ENCODE measurements around the gene NUDT3. TPM values are rescaled to one million over a fixed set of nuclear protein-coding genes. Genes with fewer than 3 reads are reported as not detected.

NUDT3 gene
- total and polyA plus RNA-seq, 9 of the 15 experiments (the other 6 are each of a cell fraction or from before 2014, with no cell fraction given) = 5.4 to 81.2 (median 56.4) TPM

DNA sequence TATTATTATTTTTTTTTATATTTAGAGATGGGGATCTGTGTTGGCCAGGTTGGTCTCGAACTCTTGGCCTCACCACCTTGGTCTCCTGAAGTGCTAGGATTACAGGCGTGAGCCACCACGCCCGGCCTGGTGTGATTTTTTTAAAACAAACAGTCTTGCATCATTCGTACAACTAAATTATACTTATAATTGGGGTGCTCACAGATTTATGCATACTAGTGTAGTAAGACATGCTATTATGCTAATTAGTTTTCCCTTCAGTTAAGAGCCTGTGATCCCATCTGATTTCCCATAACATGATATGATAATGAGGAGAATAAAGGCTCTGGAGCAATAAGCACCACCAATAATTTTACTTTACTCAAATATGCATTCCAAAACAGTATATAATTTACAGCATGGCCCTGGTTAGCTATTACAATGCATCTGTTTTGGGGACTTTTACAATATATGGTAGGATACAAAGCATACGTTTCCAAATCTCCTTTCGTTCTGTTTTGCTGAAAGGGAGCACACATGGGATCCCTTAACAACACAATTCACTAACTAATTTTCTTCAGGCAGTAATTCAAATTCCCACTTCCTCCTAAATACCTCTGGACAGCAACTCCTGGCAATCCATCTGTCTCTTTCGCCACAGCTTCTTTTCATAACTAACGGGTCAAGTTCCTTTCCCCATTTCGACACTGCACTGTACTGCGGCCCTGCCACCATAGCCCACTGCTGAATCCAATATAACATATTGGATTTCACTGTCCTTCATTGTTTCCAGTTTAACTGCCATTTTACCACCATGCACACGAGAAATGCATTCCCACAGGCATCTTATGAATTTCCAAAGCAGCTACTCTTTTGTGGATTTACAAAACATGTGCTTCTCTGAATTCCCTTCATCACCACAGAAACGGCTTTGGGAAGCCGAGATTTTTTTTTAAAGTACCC lies 1.7 kb downstream of the NUDT3 start (continued):
- TF ChIP-seq, protein P1, sequence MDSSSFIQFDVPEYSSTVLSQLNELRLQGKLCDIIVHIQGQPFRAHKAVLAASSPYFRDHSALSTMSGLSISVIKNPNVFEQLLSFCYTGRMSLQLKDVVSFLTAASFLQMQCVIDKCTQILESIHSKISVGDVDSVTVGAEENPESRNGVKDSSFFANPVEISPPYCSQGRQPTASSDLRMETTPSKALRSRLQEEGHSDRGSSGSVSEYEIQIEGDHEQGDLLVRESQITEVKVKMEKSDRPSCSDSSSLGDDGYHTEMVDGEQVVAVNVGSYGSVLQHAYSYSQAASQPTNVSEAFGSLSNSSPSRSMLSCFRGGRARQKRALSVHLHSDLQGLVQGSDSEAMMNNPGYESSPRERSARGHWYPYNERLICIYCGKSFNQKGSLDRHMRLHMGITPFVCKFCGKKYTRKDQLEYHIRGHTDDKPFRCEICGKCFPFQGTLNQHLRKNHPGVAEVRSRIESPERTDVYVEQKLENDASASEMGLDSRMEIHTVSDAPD (CRISPR knock-in tag; IDR thresholded peaks at IDR 0.05) = 0 out of 2 replicates have a peak, but pooled peaks have one; percentile 30
- TF ChIP-seq TAF9B (IDR thresholded peaks at IDR 0.05; ENCODE audit: partially characterized antibody) = no peak
- TF ChIP-seq ZNF24 (IDR thresholded peaks at IDR 0.05) = no peak
- no peak for TF ChIP-seq NFXL1 (CRISPR knock-in tag; IDR thresholded peaks at IDR 0.05)
- TF ChIP-seq POLR2AphosphoS5 (IDR thresholded peaks at IDR 0.05; ENCODE audit: control insufficient read depth, insufficient read depth, low read depth, low read length) = no peak
- TF ChIP-seq, protein P2, sequence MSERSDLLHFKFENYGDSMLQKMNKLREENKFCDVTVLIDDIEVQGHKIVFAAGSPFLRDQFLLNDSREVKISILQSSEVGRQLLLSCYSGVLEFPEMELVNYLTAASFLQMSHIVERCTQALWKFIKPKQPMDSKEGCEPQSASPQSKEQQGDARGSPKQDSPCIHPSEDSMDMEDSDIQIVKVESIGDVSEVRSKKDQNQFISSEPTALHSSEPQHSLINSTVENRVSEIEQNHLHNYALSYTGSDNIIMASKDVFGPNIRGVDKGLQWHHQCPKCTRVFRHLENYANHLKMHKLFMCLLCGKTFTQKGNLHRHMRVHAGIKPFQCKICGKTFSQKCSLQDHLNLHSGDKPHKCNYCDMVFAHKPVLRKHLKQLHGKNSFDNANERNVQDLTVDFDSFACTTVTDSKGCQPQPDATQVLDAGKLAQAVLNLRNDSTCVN (CRISPR knock-in tag; IDR thresholded peaks at IDR 0.05) = no peak
- 0 out of 4 replicates have a peak, but pooled peaks of 1 of the 2 experiments have one; percentile 20 for TF ChIP-seq MAZ (CRISPR knock-in tag; conservative IDR thresholded peaks at IDR 0.05 in 1 of 2, IDR thresholded peaks at IDR 0.05 in 1 of 2)
- TF ChIP-seq KDM2B (CRISPR knock-in tag; IDR thresholded peaks at IDR 0.05) = no peak
- TF ChIP-seq NR2F6 (CRISPR knock-in tag; IDR thresholded peaks at IDR 0.05) = no peak
- TF ChIP-seq, protein P3, sequence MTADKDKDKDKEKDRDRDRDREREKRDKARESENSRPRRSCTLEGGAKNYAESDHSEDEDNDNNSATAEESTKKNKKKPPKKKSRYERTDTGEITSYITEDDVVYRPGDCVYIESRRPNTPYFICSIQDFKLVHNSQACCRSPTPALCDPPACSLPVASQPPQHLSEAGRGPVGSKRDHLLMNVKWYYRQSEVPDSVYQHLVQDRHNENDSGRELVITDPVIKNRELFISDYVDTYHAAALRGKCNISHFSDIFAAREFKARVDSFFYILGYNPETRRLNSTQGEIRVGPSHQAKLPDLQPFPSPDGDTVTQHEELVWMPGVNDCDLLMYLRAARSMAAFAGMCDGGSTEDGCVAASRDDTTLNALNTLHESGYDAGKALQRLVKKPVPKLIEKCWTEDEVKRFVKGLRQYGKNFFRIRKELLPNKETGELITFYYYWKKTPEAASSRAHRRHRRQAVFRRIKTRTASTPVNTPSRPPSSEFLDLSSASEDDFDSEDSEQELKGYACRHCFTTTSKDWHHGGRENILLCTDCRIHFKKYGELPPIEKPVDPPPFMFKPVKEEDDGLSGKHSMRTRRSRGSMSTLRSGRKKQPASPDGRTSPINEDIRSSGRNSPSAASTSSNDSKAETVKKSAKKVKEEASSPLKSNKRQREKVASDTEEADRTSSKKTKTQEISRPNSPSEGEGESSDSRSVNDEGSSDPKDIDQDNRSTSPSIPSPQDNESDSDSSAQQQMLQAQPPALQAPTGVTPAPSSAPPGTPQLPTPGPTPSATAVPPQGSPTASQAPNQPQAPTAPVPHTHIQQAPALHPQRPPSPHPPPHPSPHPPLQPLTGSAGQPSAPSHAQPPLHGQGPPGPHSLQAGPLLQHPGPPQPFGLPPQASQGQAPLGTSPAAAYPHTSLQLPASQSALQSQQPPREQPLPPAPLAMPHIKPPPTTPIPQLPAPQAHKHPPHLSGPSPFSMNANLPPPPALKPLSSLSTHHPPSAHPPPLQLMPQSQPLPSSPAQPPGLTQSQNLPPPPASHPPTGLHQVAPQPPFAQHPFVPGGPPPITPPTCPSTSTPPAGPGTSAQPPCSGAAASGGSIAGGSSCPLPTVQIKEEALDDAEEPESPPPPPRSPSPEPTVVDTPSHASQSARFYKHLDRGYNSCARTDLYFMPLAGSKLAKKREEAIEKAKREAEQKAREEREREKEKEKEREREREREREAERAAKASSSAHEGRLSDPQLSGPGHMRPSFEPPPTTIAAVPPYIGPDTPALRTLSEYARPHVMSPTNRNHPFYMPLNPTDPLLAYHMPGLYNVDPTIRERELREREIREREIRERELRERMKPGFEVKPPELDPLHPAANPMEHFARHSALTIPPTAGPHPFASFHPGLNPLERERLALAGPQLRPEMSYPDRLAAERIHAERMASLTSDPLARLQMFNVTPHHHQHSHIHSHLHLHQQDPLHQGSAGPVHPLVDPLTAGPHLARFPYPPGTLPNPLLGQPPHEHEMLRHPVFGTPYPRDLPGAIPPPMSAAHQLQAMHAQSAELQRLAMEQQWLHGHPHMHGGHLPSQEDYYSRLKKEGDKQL (CRISPR knock-in tag; IDR thresholded peaks at IDR 0.05; ENCODE audit: borderline replicate concordance) = no peak
- TF ChIP-seq E2F3 (CRISPR knock-in tag; IDR thresholded peaks at IDR 0.05) = no peak
- TF ChIP-seq PML (IDR thresholded peaks at IDR 0.05; ENCODE audit: low read length) = no peak
- no peak for TF ChIP-seq STAT5A (IDR thresholded peaks at IDR 0.05; ENCODE audit: borderline replicate concordance, low read length)
- TF ChIP-seq LARP7 (IDR thresholded peaks at IDR 0.05) = no peak
- peak; percentile 33; the same call in 1 of the 2 replicates for TF ChIP-seq SMARCA4 (IDR thresholded peaks at IDR 0.05)
- no peak for TF ChIP-seq BRCA1 (IDR thresholded peaks at IDR 0.05)
- TF ChIP-seq BRCA1 (CRISPR knock-in tag; IDR thresholded peaks at IDR 0.05) = no peak
- TF ChIP-seq NR3C1 (CRISPR knock-in tag; IDR thresholded peaks at IDR 0.05) = no peak
- TF ChIP-seq FOXA3 (CRISPR knock-in tag; conservative IDR thresholded peaks at IDR 0.05 in 1 of 2, IDR thresholded peaks at IDR 0.05 in 1 of 2) = no peak
- TF ChIP-seq ASH1L (IDR thresholded peaks at IDR 0.05; ENCODE audit: borderline replicate concordance, low read depth, partially characterized antibody) = no peak
- TF ChIP-seq NFE2 (IDR thresholded peaks at IDR 0.05; ENCODE audit: low read depth) = no peak
- no peak for TF ChIP-seq ZKSCAN8 (CRISPR knock-in tag; IDR thresholded peaks at IDR 0.05)
